Tibial nerve (tissue), 4 donors: ENCODE results near the gene RFC2.

Experiments used
- CTCF ChIP-seq, 5 experiments: fragments of 200-600 bp in 3 of 5; fragments of 450-650 bp in 2 of 5; sonication (generic) in 3 of 5; IDR thresholded peaks; one replicate each; pipeline ENCODE4 v1.5.1; 2016 to 2019; ENCODE audit warnings: antibody characterized with exemption in 5 of 5, mild to moderate bottlenecking in 3 of 5, moderate library complexity in 2 of 5
- EP300 ChIP-seq, 2 donors: sonication (generic); formaldehyde crosslinking; IDR thresholded peaks; one replicate each; pipeline ENCODE4 v1.6.1; 2017; ENCODE audit warnings: antibody characterized with exemption in 2 of 2, mild to moderate bottlenecking in 1 of 2
- POLR2A ChIP-seq, 2 donors: fragments of 450-650 bp; IDR thresholded peaks; one replicate each; pipeline ENCODE4 v1.6.1; 2017; ENCODE audit warnings: antibody characterized with exemption in 2 of 2, mild to moderate bottlenecking in 2 of 2, moderate library complexity in 2 of 2

GRCh38 chr7:74215921-74216320 is 38.3 kb downstream of the RFC2 start:
- TF ChIP-seq CTCF (IDR thresholded peaks at IDR 0.05) (no peak), POLR2A (IDR thresholded peaks at IDR 0.05) (no peak), EP300 (IDR thresholded peaks at IDR 0.05) (no peak)
